Cerebellar nuclear complex (tissue), 1 donor: ENCODE measurements around the gene PTGDS.

Experiments used
- DNase-seq, 2 experiments: peaks; one replicate each; lab custom pipeline; 2025; lab: John Stamatoyannopoulos, UW

The PTGDS gene

DNA sequence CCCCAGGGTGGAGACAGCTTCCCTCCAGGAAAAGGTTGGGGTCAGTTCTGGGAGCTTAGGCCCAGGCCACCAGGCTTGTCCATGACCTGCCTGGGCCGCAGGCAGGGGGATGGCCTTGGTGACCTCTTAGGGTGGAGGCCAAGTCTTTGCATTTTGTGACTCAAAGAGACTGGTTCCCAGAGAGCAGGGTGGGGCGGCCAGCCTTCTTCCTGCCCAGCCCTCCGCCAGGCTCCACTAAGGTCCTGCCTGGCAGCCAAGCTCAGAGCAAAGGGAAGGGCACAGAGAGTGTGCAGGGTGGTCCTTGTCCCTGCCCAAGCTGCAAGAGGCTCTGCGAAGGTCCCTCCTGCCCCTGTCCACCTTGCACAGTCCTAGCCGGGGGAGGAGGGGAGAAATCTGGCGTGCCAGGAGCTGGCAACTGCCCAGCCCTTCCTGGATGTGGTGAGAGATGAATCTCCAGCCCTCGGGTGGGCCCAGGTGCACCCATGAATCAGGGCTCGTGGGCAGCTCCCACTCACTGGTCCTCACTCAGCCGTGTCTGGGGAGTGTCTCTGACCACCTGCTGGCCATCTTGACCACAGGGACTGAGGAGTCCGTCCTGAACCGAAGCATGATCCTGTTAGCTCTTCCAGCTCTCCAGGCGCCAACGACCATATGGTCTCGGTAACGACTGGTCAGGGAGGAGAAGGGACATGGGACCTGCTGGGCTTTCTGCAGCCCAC is 2.3 kb upstream of the PTGDS start:
- no peak for DNase-seq

- no peak for DNase-seq
These were observed 1.7 kb upstream of the PTGDS start for GRCh38 chr9:136975644-136976043.

DNA sequence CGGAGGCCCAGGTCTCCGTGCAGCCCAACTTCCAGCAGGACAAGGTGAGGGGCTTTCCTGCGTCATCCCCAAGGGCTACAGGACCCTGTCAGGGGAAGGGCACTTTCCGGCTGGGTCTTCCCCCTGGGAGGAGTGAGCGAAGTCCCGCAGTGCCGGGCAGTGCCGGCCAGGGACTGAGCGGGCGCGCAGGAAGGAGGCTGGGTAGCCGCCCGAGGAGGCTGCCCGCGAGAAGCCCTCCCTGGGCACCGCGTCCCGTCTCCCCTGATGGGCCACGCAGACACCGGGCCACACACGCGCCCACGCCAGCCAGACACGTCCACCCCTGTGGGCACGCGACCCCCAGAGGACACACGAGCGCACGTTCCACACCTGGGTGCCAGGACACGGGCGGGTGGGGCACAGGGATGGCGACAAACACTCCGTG is 357 bp downstream of the PTGDS start:
- DNase-seq = no peak

- DNase-seq = no peak
These were observed 965 bp downstream of the PTGDS start for GRCh38 chr9:136978073-136978864.

DNA sequence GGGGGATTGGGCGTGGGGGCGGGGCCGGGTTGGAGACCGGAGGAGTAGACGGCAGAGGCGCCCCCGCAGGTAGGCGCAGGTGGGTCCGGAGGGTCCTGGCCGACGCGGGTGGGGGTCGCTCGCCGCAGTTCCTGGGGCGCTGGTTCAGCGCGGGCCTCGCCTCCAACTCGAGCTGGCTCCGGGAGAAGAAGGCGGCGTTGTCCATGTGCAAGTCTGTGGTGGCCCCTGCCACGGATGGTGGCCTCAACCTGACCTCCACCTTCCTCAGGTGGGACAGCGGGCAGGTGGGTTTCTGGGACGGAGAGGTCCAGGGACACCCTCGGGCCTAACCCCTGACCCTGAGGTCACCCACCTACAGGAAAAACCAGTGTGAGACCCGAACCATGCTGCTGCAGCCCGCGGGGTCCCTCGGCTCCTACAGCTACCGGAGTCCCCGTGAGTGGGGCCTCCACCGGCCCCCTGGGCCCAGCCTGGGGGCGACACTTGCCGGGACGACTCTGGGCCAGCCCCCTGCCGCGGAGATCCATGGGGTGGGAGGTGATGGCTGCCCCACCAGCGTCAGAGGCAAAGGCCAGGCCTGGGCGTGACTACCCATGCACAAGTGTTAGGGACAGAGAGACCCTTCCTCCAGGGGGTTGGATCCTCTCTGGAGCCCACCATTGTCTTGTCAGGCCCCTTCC is 1.7 kb downstream of the PTGDS start:
- DNase-seq = no peak

DNA sequence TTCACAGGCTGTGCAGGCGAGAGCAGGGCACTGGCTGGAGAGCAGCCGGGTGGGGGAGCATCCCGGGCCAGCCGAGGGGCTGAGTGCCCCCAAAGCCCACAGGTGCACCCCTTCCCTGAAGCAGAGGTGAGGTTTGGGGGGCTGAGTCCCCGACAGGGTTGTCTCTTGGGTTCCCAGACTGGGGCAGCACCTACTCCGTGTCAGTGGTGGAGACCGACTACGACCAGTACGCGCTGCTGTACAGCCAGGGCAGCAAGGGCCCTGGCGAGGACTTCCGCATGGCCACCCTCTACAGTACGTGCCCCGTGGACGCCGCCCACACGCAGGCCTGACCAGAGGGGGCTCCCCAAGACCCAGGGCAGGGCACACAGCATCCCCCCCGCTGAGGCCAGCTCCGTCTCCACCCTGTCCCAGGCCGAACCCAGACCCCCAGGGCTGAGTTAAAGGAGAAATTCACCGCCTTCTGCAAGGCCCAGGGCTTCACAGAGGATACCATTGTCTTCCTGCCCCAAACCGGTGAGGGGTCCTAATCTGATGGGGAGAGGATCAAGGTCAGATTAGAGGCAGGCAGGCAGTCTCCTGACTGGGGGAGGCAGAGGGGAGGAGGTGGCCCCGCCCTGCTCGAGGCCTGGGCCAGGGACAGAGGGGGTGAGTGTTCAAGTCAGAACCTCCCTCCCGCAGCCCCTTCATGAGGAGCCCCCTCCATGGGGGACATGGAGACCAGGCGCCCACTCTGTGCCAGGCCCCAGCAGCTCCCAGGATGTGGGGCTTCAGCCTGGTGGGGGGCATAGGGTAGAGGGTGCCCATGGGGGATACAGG is 2.7 kb downstream of the PTGDS start:
- no peak for DNase-seq

- DNase-seq = no peak
These were observed 3.6 kb downstream of the PTGDS start for GRCh38 chr9:136980669-136981478.

- no peak for DNase-seq
These were observed 4.4 kb downstream of the PTGDS start for GRCh38 chr9:136981588-136982231.

- DNase-seq = no peak
These were observed 5.1 kb downstream of the PTGDS start, which contains the start of gene LCNL1 for GRCh38 chr9:136982232-136983051. TSS of gene LCNL1 (plus strand) at chr9:136982993. CDS start at chr9:136983587, 594 bp downstream.

DNA sequence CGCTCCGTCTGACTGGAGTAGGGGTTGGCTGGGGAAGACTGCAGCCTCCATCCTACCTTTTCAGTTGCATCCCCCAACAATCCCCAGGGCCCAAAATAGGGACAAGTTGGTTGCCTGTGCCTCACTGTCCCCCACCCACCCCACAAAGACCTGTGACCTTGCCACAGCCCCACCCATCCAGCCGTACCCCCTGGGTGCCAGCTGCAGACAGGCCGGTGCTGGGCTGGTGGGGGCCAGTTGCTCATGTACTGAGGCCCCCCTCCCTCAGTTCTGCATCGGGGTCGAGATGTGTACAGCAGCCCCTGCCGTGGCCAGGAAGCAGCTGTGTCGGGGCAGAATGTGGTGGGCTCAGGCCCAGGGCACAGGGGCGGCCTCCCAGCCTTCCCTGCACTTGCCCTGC is 5.9 kb downstream of the PTGDS start:
- DNase-seq = no peak

GRCh38 chr9:136983656-136984314 is 6.5 kb downstream of the PTGDS start:
- DNase-seq = no peak

GRCh38 chr9:136984464-136985026 is 7.2 kb downstream of the PTGDS start:
- DNase-seq = no peak

DNA sequence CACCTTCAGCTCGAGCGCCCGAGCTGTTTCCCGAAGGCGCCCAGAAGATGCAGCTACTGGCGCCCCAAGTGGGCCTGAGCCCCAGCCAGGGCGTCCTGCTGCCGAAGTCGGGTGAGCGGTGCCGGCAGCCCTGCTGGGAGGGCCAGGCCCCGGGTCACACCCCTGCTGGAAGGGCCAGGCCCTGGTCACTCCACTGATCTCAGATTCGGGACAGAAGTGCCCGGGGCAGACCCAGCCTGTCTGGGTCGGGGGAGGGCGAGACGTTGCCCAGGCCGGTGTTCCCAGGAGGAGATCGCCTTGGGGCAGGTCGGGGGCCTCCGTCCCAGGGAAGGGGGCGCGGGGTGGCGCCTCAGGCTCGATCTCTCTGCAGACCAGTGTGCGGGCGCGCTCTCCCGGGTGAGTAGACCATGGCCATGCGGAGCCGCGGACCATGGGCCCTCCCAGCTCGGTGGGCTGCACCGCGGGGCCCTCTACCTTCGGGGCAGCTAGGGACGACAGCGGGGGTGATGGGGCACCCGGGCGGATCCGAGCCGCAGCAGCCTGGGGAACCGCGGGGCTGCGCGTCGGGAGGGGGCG is 7.8 kb downstream of the PTGDS start:
- DNase-seq = no peak

- no peak for DNase-seq
These were observed 8.5 kb downstream of the PTGDS start for GRCh38 chr9:136985853-136986252.

- no peak for DNase-seq
These were observed 11.6 kb downstream of the PTGDS start for GRCh38 chr9:136988872-136989271.

GRCh38 chr9:136990242-136990911 is 13.1 kb downstream of the PTGDS start:
- no peak for DNase-seq

DNA sequence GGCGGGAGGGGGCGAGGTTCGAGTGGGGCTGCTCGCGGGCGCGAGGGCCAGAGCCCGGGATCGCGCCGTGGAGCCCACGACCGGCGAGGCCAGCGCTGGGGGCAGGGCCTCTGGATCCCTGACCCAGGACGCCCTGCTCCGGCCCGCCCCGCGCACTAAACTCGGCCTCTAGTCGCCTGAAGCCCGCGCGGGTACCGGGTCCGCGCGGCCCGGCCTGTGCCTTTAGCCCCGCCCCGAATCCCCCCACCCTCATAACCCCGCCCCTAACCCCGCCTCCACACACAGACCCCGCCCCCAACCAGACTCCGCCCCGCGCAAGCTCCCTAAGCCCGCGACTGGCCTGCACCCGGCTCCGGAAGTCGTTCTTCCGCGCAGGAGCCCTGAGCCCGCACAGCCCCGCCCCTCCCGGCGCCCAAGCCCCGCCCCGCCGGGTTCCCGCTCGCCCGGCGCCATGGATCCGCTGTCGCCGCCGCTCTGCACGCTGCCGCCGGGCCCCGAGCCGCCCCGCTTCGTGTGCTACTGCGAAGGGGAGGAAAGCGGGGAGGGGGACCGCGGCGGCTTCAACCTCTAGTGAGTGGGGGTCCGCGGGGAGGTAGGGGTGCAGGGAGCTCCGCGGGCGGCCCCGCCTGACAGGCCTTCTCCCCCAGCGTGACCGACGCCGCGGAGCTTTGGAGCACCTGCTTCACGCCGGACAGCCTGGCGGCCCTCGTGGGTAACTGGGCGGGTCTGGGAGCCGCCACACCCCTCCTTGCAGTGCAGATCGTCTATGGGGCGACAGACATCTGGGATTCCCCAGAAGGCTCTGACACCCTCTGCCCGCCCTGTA is 14.9 kb downstream of the PTGDS start, which contains the start of gene PAXX:
TSS of gene PAXX (plus strand) at position 430 of the 826 bp plus-strand sequence. CDS start at position 452, 22 bp downstream.
- DNase-seq = peak; percentile 33 to 52
